WERI-Rb-1 (cell line): Measurements from ENCODE around the gene THAP2.

ENCODE experiments used
- DNase-seq: peaks from one replicate; pipeline ENCODE4 v3.0.0-alpha.2; 2020
- H3K27ac ChIP-seq: fragments of 250-450 bp; sonication (Bioruptor Pico); 2 replicates; pipeline ENCODE4 v1.5.1; 2020; ENCODE audit warnings: mild to moderate bottlenecking, moderate library complexity
- H3K27me3 ChIP-seq: fragments of 250-450 bp; sonication (Bioruptor Pico); 2 replicates; pipeline ENCODE4 v1.5.1; 2021; ENCODE audit warnings: mild to moderate bottlenecking, low read depth, moderate library complexity; ENCODE audit not compliant: insufficient read depth, severe bottlenecking
- H3K36me3 ChIP-seq: fragments of 250-450 bp; sonication (Bioruptor Pico); 2 replicates; pipeline ENCODE4 v1.5.1; 2020; ENCODE audit warnings: mild to moderate bottlenecking, moderate library complexity
- H3K4me3 ChIP-seq: 2 replicates; pipeline ENCODE4 v1.5.1; 2011; ENCODE audit warnings: low read depth, mild to moderate bottlenecking, control low read depth, low read length
- H3K9me3 ChIP-seq: fragments of 250-450 bp; sonication (Bioruptor Pico); 2 replicates; pipeline ENCODE4 v1.5.1; 2021; ENCODE audit warnings: mild to moderate bottlenecking, moderate library complexity; ENCODE audit not compliant: severe bottlenecking
- TF ChIP-seq, protein P1 (sequence below): IDR thresholded peaks from 2 replicates; pipeline ENCODE4 v1.5.1; 2011; ENCODE audit warnings: low read depth, mild to moderate bottlenecking, control low read depth, inconsistent platforms, low read length

Gene THAP2

DNA sequence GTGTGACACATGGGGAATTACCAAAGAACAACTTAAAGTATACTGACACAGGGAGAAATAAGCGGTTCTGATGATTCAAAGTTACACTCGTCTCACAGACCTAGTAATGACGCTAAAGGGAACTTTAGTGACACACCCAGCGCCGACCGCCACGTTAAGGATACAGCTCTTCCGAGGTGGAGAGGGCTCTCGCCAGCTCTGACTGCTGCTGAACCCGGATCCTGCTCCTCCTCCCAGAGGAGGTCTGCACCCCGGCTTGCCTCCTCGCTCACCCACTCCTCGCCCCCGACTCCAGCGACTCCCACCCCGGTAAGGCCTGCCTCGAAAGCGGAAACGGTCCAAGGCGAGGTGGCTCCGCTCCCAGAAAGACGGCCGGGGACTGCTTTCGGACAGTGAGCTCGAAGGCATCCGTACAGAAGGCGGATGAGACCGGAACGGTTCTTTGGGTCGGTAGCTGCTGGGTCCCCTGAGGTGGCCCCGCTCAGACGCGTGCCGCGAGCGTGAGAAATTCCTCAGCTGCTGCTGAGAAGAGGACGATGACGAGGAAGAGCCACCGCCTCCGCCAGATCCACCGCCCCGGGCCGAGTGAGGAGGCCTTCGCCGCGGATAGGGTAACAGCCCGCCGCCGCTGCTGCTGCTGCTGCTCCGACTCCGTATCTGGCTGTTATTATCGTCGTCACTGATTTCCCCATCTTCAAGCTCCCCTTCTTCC is 1.1 kb upstream of the THAP2 start:
- peak overlapping the region; percentile 82 for H3K27ac ChIP-seq
- peak overlapping the region; percentile 80 for H3K4me3 ChIP-seq
- H3K27me3 ChIP-seq, result no peaks in the 10 kb centered on the region
- TF ChIP-seq, protein P1, sequence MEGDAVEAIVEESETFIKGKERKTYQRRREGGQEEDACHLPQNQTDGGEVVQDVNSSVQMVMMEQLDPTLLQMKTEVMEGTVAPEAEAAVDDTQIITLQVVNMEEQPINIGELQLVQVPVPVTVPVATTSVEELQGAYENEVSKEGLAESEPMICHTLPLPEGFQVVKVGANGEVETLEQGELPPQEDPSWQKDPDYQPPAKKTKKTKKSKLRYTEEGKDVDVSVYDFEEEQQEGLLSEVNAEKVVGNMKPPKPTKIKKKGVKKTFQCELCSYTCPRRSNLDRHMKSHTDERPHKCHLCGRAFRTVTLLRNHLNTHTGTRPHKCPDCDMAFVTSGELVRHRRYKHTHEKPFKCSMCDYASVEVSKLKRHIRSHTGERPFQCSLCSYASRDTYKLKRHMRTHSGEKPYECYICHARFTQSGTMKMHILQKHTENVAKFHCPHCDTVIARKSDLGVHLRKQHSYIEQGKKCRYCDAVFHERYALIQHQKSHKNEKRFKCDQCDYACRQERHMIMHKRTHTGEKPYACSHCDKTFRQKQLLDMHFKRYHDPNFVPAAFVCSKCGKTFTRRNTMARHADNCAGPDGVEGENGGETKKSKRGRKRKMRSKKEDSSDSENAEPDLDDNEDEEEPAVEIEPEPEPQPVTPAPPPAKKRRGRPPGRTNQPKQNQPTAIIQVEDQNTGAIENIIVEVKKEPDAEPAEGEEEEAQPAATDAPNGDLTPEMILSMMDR, result no peak
- peak; percentile 36 for DNase-seq
- H3K36me3 ChIP-seq, result peaks cover 16% of the 10 kb centered on the region
- H3K9me3 ChIP-seq, result no peaks in the 10 kb centered on the region

DNA sequence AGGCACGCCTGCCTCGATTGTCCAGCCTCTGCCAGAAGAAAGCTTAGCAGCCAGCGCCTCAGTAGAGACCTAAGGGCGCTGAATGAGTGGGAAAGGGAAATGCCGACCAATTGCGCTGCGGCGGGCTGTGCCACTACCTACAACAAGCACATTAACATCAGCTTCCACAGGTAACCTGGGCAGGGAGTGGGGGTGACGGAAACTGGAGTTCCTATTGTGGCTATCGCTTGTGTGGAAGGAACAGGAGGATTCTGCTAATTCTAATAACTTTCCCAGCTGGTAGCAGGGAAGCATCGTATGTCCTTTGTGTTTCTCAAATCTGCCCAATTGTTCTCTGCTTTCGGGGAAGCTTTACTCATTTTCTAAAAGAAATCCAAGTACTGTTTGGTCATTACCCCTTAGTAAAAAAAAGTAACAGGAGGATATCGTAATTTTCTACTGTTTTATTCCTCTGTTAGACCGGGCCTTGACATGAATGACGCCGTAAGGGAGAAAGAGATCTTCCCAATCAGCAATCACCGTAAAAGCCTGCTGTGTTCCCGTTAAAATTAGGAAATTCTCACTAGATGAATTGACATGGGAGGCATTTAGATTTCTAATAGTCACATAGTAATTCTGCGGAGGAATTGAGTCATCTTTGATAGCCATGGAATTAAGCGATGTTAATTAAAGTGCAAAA is 449 bp downstream of the THAP2 start:
- TF ChIP-seq, protein P1, result no peak
- Histone ChIP-seq H3K36me3 (peaks cover 7% of the 10 kb centered on the region), H3K4me3 (peak overlapping the region; percentile 80), H3K27me3 (no peaks in the 10 kb centered on the region), H3K9me3 (no peaks in the 10 kb centered on the region), H3K27ac (peak overlapping the region; percentile 82)
- no peak for DNase-seq

DNA sequence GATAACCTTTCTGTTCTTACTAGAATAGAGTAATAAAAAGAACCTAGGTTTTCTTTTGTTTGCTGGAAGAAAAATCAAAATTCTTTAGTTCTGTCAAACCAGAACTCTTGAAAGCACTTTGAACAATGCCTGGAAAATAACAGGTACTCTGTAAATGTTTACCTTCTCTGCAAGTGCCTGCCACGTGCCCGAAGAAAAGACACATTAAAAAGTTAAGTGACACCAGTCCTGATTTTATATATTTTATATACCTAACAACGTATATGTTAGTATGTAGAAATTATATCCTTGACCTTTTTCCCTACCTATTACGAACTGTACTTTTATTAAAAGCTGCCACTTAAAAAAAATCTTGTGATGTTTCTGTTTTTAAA is 976 bp downstream of the THAP2 start:
- no peaks in the 10 kb centered on the region for H3K27me3 ChIP-seq
- H3K9me3 ChIP-seq, result no peaks in the 10 kb centered on the region
- peak overlapping the region; percentile 80 for H3K4me3 ChIP-seq
- DNase-seq, result no peak
- TF ChIP-seq, protein P1, result no peak
- peaks cover 2% of the 10 kb centered on the region; the same call in 1 of the 2 replicates for H3K36me3 ChIP-seq
- peak overlapping the region; percentile 82 for H3K27ac ChIP-seq

DNA sequence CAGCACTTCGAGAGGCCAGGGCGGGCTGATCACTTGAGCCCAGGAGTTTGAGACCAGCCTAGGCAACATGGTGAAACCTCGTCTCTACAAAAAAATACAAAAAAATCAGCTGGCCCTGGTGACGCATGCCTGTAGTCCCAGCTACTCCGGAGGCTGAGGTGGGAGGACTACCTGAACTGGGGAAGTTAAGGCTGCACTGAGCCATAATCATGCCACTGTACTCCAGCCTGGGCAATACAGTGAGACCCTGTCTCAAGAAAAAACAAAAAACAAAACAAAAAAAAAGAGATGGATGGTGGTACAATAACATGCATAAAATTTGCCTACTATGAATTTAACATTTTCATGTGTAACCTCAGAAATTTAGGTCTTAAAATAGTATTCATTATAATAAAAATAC is 2.2 kb downstream of the THAP2 start:
- Histone ChIP-seq H3K4me3 (no peak overlapping the region), H3K27me3 (no peaks in the 10 kb centered on the region), H3K9me3 (no peaks in the 10 kb centered on the region), H3K27ac (no peak overlapping the region), H3K36me3 (no peaks in the 10 kb centered on the region)
- DNase-seq, result no peak
- TF ChIP-seq, protein P1, result no peak

DNA sequence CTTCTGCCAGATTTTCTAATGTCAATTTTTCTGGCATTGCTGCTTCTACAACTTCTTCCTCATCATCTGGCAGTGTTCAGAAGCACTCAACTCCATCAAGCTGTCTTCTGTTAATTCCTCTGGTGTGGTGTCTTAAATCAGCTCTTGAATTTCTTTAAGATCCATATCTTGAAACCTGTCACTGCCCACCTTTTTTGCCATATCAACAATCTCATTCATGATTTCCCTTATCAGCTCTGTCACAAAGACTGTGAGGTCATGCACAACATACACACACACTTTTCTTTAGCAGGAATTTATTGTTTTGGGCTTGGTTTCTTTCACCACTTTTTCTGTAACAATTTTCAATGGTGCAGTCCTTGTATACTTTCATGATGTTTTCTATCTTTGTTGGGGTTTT is 7.2 kb downstream of the THAP2 start:
- Histone ChIP-seq H3K27me3 (no peaks in the 10 kb centered on the region), H3K27ac (no peak overlapping the region), H3K4me3 (no peak overlapping the region), H3K9me3 (no peaks in the 10 kb centered on the region), H3K36me3 (no peaks in the 10 kb centered on the region)
- DNase-seq, result no peak
- TF ChIP-seq, protein P1, result no peak

DNA sequence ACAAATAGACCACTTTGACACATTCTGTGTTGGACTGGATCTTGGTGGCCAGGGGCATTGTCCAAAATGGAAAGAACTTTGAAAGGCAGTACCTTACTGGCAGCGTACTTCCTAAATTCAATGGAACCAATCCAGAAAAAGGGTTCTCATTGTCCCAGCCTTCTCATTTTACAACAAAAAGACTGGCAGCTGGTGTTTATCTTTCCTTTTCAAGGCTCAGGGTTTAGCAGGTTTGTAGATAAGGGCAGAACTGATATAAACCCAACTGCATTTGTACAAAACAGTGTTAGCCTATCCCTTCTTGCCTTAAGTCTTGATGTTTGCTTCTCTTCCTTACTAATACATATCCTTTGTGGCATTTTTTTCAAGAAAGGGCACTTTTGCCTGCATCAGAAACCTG is 7.7 kb downstream of the THAP2 start:
- DNase-seq, result no peak
- Histone ChIP-seq H3K27me3 (no peaks in the 10 kb centered on the region), H3K9me3 (no peaks in the 10 kb centered on the region), H3K27ac (no peak overlapping the region), H3K36me3 (no peaks in the 10 kb centered on the region), H3K4me3 (no peak overlapping the region)
- TF ChIP-seq, protein P1, result no peak
